SK-N-SH treated with all-trans-retinoic acid at 6 μM for 48 hours (cell line): Measurements from ENCODE around the gene RAPGEF5.

ENCODE experiments used
- CSDC2 ChIP-seq: fragments of 250-450 bp; sonication (Bioruptor Pico); IDR thresholded peaks from 2 replicates; pipeline ENCODE4 v1.5.0; 2020; ENCODE audit warnings: mild to moderate bottlenecking, moderate library complexity
- ISL1 ChIP-seq: fragments of 250-450 bp; sonication (Bioruptor Pico); IDR thresholded peaks from 2 replicates; pipeline ENCODE4 v2.1.2; 2022; ENCODE audit warnings: mild to moderate bottlenecking, moderate library complexity
- RARB ChIP-seq: fragments of 250-450 bp; sonication (Bioruptor Pico); IDR thresholded peaks from 2 replicates; pipeline ENCODE4 v1.8.0; 2021; ENCODE audit warnings: mild to moderate bottlenecking, moderate library complexity
- TCF4 ChIP-seq: fragments of 250-450 bp; sonication (Bioruptor Pico); IDR thresholded peaks from 2 replicates; pipeline ENCODE4 v1.8.0; 2021; ENCODE audit warnings: mild to moderate bottlenecking, moderate library complexity, borderline replicate concordance
- TOX ChIP-seq: fragments of 250-450 bp; sonication (Bioruptor Pico); IDR thresholded peaks from 2 replicates; pipeline ENCODE4 v1.8.0; 2021; ENCODE audit warnings: mild to moderate bottlenecking, moderate library complexity, borderline replicate concordance

GRCh38 chr7:22348379-22348778 is 8.6 kb downstream of the RAPGEF5 start:
- TF ChIP-seq ISL1 (CRISPR knock-in tag) (peak; percentile 53), TOX (CRISPR knock-in tag) (no peak), TCF4 (CRISPR knock-in tag) (no peak), CSDC2 (no peak), RARB (no peak)
